Body of pancreas (tissue), 4 donors: Measurements from ENCODE around the gene APLP2.

Experiments
- CTCF ChIP-seq, 7 experiments: fragments of 450-650 bp in 4 of 7; fragments of 200-600 bp in 3 of 7; sonication (generic) in 3 of 7; IDR thresholded peaks; one replicate each; pipeline ENCODE4 v1.5.1; 2016 to 2019; ENCODE audit warnings: antibody characterized with exemption in 7 of 7
- POLR2A ChIP-seq, 3 donors: fragments of 450-650 bp; IDR thresholded peaks; one replicate each; pipeline ENCODE4 v1.6.1; 2016; ENCODE audit warnings: antibody characterized with exemption in 3 of 3, mild to moderate bottlenecking in 2 of 3

GRCh38 chr11:130188047-130188446 lies 118.4 kb downstream of the APLP2 start:
- TF ChIP-seq POLR2A (IDR thresholded peaks at IDR 0.05) (no peak), CTCF (IDR thresholded peaks at IDR 0.05) (no peak)
